ENCODE measurements around the gene PDCD5.
A peak's percentile ranks its signal among the peaks of the same experiment; 100 is the strongest.
"Not testable (repeated sequence)": the region's sequence is repeated elsewhere in the genome, so short reads cannot be mapped to it uniquely, and the experiment has no call there.

Gene PDCD5, protein sequence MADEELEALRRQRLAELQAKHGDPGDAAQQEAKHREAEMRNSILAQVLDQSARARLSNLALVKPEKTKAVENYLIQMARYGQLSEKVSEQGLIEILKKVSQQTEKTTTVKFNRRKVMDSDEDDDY
- long read RNA-seq, donor 1, transcript PDCD5-203 (4 exons, 1,799 nt): minor isoform, 19 of 151 reads
- long read RNA-seq, donor 1, transcript PDCD5-207 (6 exons, 699 nt): major isoform, 86 of 151 reads
- long read RNA-seq, donor 1, partial matches to known transcripts: 40 of 151 reads
- long read RNA-seq, donor 1, other reads (novel, unspliced or antisense): 0 of 151 reads
- long read RNA-seq, donor 2, transcript PDCD5-207 (6 exons, 699 nt): major isoform, 46 of 66 reads
- long read RNA-seq, donor 2, partial matches to known transcripts: 13 of 66 reads
- long read RNA-seq, donor 2, other reads (novel, unspliced or antisense): 0 of 66 reads
- long read RNA-seq, donor 3, transcript PDCD5-207 (6 exons, 699 nt): major isoform, 31 of 34 reads
- long read RNA-seq, donor 3, partial matches to known transcripts: 0 of 34 reads
- long read RNA-seq, donor 3, other reads (novel, unspliced or antisense): 0 of 34 reads
- long read RNA-seq, donor 4, transcript PDCD5-203 (4 exons, 1,799 nt): minor isoform, 8 of 77 reads
- long read RNA-seq, donor 4, transcript PDCD5-207 (6 exons, 699 nt): major isoform, 48 of 77 reads
- long read RNA-seq, donor 4, partial matches to known transcripts: 16 of 77 reads
- long read RNA-seq, donor 4, other reads (novel, unspliced or antisense): 0 of 77 reads
- long read RNA-seq, donor 5, transcript PDCD5-207 (6 exons, 699 nt): major isoform, 83 of 104 reads
- long read RNA-seq, donor 5, partial matches to known transcripts: 15 of 104 reads
- long read RNA-seq, donor 5, other reads (novel, unspliced or antisense): 0 of 104 reads
- long read RNA-seq, donor 6, transcript PDCD5-207 (6 exons, 699 nt): major isoform, 69 of 91 reads
- long read RNA-seq, donor 6, partial matches to known transcripts: 15 of 91 reads
- long read RNA-seq, donor 6, other reads (novel, unspliced or antisense): 0 of 91 reads
- long read RNA-seq, donor 7: 0 reads
- long read RNA-seq, donor 8, transcript PDCD5-207 (6 exons, 699 nt): major isoform, 59 of 89 reads
- long read RNA-seq, donor 8, partial matches to known transcripts: 25 of 89 reads
- long read RNA-seq, donor 8, other reads (novel, unspliced or antisense): 0 of 89 reads

DNA sequence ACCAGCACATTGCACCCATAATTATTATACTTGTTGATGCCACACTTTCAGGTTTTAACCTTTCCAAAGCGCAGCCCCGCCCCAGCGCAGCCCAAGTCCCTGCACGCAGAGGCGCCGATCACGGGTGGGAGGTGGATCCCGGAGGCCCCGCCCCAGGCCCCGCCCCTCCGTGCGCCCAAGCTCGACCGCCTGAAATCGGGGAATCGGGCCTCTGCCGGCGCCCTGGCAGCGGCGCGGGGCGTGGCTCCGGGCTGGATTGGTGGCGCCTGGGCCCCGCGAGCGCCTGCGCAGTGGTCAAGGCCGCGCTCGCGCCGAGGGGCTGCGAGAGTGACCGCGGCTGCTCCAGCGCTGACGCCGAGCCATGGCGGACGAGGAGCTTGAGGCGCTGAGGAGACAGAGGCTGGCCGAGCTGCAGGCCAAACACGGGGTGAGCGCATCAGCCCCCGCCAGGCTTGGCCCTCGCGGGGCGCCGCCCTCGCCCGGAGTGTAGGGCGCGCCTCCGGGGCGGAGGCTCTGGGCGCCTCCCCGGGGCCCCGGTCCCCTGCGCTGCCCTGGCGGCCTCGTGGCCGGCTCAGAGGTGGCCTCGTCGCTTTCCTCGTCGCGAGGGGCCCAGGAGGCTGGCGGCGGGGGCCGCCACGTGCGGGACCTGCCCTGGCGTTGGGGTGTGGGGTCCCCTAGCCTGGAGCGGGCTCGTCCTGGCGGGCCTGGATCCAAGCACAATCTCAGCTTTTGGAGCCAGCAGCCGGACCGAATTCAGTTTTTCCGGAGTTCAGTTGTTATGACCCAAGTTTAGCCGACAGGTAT lies at the start of gene PDCD5:
Gene PDCD5, plus strand, starts transcription at position 290 of the 804 bp plus-strand sequence. Its CDS starts 72 bp downstream, at position 362.
- peak; percentile 96 for DNase-seq

DNA sequence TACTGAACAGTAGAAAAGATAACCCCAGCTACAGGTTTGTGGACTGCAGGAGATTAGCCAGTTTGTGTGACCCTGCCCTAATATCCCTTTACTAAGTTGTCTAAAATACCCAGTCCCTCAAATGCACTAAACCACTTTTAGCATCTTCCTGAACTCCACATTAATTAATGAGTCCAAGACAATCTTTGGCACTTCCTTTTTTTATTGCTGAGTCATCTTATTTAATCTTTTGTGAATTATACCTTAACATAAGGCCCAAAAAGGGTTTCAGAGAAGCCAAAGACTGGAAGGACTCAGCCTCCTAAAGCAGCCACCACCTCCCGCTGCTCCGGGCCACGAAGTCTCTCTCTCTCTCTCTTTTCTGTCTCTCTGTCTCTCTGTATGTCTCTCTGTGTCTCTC lies 48.8 kb upstream of the PDCD5 start:
- DNase-seq: no peak

DNA sequence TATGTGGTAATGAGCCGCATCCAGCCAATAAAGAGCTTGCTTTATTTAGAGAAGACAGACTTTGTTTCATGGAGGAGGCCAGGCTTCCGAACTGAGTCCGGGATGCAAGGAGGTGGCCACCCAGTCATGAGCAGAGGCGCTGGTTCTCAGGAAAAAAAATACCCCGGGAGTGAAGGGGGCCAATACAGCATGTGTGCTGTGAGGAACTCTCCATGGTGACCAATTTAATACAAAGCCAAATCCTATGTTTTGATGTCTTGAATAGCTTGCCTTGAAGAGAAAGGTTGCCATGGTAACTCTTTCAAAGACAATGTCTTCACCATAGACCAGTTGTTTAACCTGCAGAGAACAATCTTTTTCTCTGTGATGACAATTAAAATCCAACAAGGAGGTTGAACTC lies 43.4 kb upstream of the PDCD5 start:
- DNase-seq: no peak

DNA sequence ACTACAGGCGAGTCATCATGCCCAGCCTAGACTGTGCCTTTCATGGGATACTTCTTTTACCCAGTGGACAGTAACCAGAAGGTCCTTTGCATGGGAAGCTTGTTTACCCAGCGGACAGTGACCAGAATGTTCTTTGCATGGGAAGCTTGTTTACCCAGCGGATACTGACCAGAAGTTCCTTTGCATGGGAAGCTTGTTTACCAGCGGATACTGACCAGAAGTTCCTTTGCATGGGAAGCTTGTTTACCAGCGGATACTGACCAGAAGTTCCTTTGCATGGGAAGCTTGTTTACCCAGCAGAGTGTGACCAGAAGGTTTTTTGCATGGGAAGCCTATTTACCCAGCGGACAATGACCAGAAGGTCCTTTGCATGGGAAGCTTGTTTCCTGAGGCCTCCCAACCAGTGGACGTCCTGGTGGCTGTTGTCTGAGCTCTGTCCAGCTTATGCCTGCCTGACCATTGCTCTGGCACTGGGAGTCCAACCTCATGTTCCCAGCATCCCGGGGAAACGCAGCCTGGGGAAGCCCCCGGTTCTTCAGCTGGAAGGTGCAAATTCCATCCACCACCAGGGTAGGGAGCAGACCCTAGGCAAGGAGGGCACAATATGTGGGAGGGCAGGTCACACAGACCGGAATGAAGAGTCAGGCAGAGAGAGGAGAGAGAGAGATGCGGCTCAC lies 41.6 kb upstream of the PDCD5 start:
- DNase-seq: no peak

DNA sequence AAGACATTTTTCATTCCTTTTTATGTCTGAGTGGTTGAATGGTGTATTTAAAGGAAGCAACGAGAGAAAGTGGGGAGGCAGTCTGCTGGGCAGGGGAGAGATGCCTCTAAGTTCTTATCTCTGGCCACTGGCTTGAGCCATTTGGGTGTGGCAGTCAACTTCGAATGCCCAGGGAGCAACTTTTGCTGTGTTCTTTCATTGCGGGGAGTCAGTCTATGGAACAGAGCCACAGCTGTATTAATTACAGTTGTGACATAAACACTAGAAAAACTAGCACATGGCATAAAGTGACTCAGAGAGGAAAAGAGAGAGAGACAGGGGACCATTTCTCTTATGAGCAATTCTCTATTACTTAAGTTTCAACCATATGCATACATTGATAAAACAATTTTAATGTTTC lies 40.4 kb upstream of the PDCD5 start:
- no peak for DNase-seq

DNA sequence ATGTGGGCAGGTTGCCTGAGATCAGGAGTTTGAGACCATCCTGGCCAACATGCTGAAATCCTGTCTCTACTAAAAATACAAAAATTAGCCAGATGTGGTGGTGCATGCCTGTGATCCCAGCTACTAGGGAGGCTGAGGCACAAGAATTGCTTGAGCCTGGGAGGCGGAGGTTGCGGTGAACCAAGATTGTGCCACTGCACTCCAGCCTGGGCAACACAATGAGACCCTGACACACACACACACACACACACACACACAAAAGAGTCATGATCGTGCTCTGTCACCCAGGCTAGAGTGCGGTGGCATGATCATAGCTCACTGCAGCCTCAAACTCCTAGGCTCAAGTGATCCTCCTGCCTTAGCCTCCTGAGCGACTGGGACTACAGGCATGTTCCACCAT lies 39.6 kb upstream of the PDCD5 start:
- not testable (repeated sequence) for DNase-seq

DNA sequence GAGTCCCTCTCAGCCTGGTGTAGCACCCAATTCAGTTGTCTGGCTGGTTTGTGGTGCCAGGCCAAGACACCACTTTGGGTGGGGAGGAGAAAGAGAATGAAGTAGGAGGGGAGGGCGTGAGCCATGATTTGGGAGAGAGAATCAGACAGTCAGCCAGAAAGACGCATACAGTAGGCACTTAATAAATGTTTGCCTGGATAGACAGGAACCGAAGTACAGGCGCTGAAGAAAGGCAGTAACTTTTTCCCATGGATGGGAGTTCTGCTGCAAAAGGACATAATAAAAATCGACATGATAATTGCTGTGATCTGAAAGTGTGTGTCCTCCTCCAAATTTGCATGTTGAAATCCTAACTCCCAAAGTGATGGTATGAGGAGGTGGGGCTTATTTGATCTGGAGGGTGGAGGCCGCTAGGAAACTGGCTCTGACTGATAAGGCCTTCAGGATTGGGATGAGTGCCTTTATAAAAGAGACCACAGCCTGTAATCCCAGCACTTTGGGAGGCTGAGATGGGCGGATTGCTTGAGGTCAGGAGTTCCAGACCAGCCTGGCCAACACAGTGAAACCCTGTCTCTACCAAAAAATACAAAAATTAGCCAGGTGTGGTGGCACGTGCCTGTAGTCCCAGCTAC lies 38.4 kb upstream of the PDCD5 start:
- no peak for DNase-seq

DNA sequence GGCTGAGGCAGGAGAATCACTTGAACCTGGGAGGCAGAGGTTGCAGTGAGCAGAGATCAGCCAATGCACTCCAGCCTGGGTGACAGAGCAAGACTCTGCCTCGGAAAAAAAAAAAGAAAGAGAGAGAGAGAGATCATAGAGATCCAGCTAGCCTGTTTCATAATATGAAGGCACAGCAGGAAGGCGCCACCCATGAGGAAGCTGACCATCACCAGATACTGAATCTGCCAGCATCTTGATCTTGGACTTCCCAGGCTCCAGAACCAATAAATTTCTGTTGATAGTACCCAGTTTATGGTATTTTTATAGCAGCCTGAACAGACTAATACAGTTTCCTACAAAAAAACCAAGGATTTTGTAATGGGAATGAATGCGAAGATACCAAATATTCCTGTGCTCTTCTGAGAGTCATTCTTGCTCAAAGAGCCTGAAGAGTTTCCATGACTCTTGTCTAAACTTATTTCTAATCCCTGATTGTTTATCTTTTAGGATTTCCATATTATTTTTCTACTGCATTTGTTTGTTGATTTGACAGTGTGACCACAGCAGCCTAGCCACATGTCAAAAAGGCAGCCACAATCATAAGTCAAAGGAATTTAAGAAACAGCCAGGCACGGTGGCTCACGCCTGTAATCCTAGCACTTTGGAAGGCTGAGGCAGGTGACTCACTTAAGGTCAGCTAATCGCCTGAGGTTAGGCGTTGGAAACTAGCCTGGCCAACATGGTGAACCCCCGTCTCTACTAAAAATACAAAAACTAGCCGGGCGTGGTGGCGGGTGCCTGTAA lies 37.7 kb upstream of the PDCD5 start:
- DNase-seq: no peak

DNA sequence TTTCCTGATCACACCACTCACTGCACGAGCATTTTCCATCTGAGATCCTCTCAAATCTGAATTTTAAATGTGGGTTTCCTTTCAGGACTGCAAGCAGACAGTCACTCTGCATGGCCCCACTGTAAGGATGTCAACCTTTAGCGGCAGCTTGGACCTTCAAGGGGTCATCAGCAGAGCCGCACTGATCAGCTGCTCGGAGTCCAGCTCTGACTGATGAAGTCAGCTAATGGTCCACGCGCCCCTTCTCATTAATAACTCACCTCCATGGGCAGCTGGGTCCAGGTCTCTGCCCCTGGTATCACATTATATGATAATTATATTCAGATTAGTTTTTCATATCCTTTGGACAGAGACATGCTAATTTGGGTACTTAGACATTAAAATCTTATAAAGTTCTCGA lies 36.1 kb upstream of the PDCD5 start:
- DNase-seq: no peak

DNA sequence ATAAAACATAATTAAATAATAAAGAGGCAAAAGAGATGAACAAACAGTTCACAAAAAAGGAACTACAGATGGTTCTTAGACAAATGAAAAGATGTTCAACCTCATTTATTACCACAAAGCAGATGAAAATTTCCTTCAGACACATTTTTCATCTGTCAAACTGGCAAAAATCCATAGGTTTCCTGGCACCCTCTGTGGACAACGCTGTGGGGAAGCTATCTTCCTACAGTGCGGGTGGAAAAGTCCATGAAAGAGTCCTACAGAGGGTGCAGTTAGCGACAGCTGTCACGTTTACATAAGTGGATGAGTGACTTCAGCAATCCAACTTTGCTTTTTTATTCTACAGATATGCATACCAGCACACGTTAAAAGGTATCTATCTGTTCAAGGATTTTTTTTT lies 30.3 kb upstream of the PDCD5 start:
- no peak for DNase-seq

DNA sequence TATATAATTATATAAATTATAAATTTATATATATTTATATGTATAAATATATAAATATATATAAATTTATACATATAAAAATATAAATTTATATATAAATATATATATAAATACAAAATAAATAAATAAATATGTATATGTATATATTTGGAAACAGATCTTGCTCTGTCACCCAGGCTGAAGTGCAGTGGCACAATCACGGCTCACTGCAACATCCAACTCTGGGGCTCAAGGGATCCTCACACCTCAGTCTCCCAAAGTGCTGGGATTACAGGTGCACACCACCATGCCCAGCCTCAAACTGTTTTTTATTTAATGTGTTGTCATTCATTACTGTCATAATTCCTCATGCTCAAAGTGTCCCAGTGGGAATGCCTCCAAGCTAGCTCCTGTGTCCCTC lies 25.2 kb upstream of the PDCD5 start:
- no peak for DNase-seq

DNA sequence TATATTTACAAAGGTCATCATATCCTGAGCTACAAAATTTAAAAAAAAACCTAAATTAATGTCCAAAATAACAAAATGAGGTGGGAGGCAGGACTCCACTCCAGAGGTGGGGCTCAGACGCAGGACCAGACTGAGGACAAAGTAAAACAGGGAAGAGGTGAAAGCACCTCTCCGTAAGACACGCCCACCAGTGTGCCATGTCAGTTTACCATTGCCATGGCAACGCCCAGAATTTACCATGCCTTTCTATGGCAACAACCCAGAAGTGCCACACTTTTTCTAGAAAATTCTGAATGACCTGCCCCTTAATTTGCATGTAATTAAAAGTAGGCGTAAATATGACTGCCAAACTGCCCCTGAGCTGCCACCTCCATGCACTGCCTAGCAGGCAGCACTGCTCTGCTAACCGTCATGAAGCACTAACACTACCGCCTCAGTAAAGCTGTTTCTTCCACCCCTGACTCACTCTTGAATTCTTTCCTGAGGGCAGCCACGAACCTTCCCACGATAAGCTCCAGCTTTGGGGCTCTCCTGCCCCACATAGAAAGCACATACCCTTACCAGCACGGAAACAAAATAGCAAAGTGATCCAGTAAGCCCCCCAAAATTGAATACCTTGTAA lies 22.3 kb upstream of the PDCD5 start:
- DNase-seq: no peak

DNA sequence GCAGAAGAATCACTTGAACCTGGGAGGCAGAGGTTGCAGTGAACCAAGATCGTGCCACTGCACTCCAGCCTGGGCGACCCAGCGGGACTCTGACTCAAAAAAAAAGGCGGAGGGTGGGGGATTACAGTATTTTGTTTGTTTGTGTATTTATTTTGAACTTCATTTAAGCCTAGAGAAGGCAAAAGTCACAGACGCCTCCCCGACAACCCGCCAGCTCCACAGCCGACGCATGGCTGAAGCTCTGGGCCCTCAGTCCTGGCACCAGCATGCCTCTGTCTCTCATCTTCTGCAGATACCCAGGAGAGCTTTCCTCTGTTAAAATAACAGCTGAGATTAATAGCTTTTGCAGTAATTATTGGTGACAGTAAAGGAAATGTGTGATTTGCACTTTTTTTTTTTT lies 17.2 kb upstream of the PDCD5 start:
- no peak for DNase-seq

DNA sequence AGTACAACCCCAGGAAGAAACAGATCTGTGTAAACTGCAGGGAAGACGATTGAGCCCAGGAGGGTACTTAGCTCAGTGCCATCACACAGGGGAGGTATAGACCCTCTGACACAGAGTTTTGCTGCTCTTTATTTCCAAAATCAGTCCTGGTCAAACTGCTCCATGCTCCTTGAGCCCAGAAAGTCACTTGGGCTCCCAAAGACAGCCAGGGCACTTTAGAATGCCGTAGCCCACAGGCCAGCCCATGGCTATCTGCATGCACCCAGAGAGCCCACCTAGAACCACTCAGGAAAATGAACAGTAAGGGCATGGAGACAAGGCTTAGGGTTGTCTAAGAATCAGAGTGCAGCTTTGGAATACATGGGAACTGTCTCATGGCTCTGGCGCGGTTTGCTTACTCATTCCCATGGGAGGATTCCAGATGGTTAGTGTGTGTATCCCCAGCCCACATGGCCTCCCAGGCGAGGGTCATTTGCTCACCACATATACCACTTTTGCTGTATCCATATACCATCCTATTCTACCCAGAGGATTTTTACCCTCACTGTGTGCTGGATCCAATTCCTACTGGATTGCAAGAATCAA lies 14.7 kb upstream of the PDCD5 start:
- DNase-seq: no peak

DNA sequence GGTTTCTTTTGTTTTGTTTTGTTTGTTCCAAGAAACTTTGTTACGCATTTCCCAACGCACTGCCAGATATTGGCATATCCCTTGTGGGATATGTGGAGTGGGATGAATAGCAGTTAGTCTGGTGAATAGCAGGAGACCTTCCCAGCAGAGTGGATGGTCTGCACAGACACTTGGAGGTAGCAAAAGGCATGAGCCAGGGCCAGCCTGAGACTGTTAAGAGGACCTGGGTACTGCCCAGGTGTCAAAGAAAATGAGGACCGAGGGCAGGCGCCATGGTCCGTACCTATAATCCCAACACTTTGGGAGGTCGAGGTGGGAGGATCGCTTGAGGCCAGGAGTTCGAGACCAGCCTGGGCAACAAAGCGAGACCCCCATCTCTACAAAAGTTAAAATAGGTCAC lies 13.5 kb upstream of the PDCD5 start:
- DNase-seq: no peak

DNA sequence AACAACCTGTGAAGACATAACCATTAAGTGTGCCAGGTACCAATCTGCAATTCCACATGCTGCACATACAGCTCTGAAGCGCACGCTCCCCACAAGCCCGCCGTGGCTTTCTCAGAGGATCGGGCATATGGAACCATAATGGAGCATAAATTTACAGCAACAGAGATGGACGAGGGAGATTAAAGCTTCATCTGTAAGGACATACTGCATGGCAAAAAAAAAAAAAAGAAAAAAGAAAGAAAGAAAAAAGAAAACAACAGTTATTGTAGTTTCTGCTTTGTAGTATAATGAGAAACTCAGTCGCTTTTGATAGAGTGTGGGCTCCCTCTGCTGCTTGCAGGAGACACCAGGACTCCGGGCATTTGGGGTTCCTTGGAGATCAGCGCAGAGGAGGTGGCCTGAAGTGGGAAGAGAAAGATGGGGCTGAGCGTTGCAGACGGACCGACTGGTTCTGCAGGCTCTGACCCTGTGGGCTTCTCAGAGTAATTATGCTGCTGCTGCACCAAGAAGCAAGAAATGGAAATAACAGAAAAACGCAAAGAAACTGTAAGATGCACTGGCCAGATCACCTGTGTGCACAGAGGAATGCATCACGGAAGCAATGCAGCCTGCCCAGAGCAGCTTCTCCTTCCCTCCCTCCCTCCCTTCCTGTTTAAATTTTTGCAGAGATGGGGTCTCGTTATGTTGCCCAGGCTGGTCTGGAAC lies 10.8 kb upstream of the PDCD5 start:
- DNase-seq: peak; percentile 49

DNA sequence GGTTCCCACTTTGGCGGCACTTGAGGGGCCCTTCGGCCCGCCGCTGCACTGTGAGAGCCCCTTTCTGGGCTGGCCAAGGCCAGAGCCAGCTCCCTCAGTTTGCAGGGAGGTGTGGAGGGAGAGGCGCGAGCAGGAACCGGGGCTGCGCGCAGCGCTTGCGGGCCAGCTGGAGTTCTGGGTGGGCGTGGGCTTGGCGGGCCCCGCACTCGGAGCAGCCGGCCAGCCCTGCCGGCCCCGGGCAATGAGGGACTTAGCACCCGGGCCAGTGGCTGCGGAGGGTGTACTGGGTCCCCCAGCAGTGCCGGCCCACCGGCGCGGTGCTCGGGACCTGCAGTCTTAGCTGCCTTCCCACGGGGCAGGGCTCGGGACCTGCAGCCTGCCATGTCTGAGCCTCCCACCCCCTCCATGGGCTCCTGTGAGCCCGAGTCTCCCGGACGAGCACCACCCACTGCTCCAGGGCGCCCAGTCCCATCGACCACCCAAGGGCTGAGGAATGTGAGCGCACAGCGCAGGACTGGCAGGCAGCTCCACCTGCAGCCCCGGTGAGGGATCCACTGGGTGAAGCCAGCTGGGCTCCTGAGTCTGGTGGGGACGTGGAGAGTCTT lies 9.4 kb upstream of the PDCD5 start:
- DNase-seq: not testable (repeated sequence)
